Hepatic stellate cell (primary cell): Measurements from ENCODE around the gene EHD4.
A peak's percentile ranks its signal among the peaks of the same experiment; 100 is the strongest.

Source experiments
- DNase-seq: peaks from one replicate; pipeline ENCODE4 v3.0.0; 2011; ENCODE audit warnings: low spot score

Gene EHD4

DNA sequence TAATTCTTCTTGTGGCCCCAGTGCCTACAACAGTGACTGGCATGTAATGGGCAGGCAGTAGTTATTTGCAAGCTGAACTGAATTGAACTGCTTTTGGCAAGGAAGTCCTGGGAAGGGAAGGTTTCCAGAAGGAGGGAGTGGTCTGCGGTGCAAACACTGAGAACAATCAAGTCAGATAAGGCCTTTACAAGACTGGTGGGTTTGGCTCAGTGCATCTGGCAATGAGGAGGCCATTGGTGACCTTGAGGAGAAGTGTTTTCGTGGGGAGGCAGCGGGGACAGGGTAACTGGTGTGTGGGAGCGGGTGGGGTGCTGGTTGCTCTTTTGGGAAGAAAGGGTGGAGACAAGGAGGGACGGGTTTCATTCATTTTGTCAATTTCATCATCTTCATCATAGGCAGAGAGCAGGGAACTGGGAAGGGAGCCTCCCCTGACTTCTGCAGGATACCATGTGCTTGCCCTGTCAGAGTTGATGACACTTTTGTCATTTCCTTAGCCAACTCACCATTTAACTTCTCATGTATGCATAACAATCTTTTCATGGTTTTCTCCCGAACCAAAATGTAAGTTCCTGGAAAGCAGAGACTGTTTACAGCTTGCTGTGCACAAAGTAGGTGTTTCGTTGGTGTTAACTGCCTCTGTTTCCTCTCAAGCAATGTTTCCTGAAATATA, 8.4 kb upstream of the EHD4 start:
- DNase-seq: no peak

DNA sequence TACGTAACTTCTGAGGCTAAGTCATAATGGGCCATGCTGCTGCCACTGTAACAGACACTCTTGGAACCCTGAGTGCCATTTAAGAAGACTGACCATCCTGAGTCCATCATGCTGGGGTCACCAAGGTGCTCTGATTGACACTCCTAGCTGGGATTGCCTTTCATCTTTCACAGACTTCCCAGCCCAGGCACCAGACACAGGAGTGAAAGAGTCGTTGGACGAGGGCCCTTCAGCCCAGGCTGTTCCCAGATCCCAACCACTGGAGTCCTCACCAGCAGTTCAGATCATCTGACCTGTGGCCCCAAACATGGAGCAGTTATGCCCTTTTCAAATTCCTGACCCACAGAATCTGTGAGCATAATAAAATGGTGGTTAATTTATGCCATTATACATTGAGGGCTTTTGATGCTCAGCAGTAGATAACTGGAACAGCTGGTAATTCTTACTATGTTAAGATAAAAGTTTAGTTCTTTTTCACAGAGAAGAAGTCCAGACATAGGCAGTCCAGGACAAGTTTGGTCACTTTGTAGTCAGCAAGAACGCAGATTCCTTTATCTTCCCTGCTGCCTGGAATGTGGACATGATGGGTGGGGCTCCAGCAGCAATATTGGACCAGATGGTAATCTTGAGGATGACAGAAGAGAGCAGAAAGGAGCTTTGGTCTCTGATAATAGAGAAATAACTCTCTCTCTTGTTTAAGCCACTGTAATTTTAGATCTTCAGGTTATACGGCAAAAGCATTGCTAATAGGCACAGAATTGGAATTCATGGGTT, 7.3 kb upstream of the EHD4 start:
- DNase-seq: no peak

DNA sequence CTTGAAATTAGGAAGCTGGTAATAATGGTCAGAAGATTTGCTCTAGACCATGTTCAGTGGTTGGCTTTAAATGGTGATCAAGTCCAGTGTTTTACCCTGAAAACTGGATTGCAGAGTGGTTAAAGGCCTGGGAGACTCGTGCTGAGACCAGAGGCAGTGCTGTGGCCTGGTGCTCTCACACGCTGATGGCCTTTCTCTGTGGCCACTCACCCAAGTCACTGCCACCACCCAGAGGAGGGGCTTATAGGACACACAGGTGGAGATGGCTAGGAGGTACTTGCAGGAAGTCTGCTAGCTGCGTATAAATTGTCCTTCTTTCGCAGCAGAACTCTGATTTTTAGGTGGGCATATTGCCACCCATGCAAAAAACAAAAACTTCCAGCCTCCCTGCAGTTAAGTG, 6.2 kb upstream of the EHD4 start:
- no peak for DNase-seq

DNA sequence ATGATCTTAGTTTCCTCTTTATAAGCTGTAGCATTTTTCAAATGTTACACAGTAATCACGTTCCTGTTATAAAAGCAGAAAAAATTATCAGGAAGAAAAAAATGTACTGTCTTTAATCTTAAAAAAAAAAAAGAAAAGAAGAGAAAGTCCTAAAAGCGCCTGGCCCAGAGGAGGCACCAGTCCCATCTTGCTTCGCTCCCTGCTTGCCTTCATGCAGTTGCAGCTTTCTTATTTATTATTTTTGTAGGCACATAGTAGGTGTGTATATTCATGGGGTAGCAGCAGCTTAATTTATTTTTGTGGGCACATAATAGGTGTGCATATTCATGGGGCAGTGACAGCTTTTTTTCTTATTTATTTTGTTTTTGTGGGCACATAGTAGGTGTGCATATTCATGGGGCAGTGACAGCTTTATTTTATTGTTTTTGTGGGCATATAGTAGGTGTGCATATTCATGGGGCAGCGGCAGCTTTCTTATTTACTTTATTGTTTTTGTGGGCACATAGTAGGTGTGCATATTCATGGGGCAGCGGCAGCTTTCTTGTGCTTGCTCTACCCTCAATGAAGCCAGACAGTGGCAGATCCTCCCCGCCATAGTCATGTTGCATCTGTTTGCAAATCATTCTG, 5.5 kb upstream of the EHD4 start:
- no peak for DNase-seq

DNA sequence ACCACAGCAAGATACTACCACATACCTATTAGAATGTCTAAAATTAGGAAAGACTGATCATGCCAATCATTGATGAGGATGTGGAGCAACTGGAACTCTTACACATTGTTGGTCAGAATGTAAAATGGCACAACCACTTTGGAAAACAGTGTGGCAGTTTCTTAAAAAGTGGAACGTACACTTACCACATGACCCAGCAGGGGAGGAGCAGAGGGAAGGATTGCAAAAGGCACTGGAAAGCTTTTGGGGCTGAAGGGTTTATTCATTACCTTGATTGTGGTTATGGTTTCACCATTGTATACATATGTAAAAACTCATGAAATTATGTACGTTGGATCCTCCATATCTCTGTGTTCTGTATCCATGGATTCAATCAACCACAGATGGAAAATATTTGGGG, 3.3 kb upstream of the EHD4 start:
- DNase-seq: no peak

DNA sequence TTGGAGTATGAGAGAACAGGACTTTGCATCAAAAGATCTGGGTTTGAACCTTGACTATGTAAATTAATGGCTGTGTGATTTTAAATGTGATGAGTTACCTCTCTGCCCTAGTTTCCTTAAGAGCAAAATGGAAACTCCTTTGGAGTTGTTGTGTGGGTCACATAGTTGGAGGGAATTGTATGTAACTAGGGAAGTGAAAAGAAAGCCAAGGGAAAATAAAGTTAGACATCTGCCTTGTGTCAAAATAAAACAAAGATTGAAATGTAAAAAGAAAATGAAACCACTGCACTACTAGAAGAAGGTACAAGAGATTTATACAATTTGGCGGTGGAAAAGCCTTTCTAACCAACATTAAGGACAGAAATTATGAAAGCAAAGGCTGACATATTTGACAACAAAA, 1.7 kb upstream of the EHD4 start:
- no peak for DNase-seq

DNA sequence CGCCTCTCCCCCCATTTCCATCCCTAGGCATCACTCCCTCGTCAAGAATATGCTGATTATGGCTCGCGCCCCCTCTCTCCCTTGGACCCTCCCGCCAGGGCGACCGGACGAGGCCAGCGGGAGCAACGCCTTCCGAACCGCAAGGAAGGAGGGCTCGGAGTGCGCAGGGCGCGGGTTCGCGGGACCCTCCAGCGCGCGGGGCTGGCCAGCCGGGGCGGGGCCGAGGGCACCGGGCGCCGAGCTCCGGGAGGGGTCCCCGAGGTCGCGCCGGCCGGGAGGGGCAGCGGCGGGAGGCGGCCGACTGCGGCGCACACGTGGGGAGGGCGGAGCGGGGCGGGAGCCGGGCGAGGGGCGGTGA, 483 bp downstream of the EHD4 start:
- no peak for DNase-seq

DNA sequence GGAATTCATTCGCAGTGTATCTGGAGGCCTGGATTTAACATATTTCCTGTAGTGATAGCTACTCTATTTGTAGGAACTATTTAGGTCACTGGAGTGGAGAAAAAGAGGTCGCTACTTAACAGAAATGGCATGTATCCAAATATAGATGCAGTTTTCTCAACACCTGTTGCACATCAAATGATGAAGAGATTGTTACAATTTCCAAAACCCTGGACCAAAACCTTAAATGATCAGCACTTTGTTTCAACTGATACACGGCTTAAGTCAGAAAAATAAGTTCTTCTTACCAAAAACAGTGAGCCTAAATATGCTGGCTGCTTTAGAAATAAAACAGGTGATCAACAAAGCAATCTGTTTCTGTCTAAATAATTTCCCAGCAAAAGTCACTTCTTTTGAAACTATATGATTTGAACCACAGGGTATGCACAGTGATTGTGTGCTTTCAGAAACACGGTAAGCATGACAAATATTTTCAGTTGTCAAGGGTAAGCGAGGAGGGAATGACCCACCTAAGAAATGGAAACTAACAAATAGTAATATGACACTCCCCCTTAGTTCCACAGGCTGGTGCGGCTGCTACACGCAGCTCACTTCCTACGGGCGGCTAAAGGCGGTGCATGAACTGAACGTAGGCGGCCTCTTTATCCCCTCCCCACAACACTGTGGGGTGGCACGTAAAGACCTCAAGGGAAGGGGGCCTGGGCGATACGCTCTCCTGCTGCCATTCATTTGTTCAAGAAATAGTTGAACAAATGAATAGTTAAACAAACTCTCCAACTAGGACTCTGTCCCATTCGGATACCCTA, 1.1 kb downstream of the EHD4 start:
- peak; percentile 63 for DNase-seq

DNA sequence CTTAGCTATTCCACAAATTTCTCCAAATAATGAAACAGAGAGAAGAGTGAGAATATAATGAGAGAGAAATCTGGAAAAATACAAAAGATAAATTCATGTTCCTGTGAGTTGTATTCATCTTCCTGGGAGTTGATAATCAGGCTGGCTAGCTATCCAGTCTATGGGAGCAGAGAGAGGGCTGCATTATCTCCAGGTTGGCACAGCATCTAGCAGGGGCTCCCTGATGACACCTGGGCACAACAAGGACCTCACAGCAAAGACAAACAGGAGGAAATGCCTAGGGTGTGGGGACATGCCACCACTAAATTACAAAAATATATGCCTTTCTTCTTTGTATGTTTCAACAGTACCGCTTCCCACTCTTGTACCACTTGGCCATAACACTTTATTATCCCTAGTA, 1.9 kb downstream of the EHD4 start:
- no peak for DNase-seq

DNA sequence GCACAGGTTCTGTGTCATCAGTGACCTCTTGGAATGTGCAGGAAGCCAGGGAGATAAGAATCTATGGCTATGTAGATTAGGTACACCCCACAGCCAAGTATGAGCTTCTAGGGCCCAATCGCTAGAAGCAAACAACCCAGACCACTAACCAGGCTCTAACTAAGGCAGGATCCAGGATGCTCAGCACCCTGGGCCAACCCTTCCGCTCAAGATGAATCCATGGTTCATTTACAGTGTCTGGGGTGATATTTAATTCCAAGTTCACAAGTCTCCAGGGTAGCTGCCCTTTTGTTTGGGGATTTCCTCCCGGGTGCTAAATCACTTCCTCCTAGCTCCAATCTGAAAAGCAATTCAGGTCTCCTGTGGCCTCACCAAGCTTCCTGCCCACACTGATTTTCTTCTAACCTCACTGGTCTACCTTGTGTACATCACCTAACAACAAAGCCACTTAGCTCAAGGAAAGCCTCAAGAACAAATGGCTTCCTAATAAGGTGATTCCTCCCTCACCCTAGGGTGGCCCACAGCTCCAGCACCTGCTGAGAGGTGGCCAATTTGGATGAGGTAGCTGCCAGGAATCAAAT, 2.4 kb downstream of the EHD4 start:
- no peak for DNase-seq

DNA sequence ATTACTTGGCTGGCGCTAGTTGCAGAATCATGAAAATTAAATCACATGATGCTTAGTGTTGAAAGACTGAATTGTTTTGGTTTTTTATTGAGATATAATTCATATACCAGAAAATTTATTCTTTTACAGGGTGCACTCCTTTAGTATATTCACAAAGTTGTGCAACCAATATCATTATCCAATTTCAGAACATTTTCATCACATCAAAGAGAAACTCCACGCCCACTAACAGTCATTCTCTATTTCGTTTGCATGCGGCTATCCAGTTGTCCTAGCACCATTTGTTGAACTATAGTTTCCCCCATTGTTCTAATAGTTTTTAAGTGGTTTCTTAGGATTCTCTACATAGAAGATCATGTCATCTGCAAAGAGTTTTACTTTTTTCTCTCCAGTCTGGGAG, 3.7 kb downstream of the EHD4 start:
- DNase-seq: no peak

DNA sequence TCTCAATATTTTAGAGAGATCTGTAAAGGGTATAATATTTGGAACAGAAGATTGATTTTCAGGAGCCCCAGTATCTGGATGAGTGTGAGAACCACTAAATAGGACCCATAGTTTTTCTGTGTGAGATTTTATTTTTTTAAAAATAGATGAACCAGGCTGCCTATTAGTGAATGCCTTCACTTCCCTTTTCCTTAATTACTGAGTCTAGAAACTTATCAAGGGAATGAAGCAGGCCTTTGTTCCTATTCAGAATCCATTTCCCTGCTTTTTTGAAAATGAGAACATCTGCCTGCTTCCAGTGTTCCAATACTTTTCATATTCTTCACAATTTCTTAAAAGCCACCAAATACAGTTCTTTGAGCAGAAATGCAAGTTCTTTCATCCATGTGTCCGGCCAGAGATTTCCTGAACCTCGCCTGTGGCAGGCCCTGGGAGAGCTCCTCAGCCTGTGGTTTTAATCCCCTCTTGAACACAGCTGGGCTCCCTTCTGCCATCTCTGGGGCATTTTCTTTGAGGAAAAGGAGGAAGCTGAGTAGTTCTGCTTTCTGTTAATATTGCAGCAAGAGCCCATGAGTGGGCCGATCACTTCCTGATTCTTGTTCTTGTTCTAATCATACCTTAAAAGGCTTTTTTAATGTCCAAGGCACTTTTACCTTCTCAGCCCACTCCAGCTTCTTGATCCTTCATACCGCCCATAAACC, 4.7 kb downstream of the EHD4 start:
- DNase-seq: no peak

DNA sequence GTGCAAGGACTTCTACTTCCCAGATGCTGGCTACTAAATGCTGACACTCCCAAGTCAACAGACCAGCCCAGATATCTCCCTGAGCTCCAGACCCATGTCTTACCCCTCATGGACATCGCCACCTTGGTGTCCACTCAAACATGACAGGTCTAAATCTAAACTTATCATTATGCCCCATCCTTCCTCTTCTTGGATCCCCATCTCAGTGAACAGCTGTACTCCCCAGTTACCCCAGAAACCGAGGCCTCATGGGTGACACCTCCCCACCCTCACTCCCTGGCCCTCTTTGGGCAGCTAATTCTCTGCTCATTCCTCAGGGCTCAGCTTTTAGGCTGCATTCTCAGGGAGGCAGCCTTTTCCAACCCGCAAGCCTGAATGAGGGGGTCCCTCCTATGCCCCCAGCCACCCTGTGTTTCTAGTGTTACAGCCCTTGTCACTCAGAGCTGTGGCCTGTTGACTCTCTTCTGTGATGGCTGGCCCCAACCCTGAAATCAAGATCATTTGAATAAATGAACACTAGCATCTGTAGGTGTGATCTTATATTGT, 5.4 kb downstream of the EHD4 start:
- DNase-seq: no peak

DNA sequence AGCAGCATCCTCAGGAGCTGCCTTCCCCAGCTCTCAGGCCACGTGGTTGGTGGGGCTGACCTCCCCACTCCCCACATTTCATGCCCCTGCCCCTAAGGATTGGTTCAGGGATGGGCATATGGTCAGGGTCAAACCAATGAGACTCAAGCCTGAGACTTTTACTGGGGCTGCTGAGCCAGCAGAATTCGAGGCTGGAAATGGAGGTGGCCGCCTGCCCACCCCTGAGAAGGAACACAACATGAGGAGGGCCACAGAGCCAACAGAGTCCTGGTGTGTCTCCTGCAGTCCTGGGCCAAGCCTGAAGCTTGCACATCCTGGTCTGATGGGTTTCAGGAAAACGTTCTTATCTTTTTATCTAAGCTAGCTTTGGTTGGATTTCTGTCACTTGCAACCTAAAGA, 5.9 kb downstream of the EHD4 start:
- no peak for DNase-seq

DNA sequence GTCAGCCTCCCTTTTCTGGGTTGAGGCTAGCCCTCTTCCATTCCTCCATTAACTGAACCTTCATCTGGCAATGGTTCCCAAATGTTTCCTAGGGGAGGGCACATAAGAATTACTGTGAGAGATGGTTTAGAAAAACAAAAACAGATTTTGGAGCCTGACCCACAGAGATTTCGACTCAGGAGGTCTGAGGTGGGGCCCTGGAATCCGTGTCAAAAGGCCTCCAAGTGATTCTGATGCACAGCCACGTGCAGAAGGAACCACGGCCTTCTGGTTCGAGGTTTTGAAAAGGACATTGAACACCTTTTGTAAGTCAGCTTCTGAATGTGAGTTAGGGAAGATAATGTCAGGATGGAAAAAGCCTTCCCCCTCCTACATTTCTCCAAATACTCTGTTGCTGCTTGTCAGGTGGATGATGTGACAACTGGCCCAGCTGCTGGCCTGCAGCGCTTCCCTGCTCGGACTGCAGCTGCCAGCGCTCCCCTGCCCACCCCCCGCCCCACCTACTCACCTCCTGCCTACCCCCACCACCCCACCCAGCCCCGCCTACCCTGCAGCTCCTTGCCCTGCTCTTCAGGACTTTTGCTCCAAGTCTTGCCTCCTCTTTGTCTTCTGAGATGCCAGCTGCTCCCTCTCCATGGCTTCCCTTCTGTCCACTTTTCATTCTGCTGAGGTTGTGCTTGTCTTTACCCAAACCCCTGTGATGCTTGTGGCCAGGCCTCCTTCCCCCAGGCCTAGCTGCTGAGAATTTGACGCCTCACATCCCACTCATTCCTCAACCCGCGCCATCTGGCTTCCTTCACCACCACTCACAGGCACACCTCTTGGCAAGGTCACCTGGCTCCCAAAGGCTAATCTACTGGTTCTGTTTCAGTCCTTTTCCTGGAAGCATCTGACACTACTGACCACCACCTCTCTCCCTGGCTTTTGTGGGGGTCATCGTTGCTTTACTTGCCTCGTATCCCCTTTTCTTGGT, 6.6 kb downstream of the EHD4 start:
- no peak for DNase-seq

DNA sequence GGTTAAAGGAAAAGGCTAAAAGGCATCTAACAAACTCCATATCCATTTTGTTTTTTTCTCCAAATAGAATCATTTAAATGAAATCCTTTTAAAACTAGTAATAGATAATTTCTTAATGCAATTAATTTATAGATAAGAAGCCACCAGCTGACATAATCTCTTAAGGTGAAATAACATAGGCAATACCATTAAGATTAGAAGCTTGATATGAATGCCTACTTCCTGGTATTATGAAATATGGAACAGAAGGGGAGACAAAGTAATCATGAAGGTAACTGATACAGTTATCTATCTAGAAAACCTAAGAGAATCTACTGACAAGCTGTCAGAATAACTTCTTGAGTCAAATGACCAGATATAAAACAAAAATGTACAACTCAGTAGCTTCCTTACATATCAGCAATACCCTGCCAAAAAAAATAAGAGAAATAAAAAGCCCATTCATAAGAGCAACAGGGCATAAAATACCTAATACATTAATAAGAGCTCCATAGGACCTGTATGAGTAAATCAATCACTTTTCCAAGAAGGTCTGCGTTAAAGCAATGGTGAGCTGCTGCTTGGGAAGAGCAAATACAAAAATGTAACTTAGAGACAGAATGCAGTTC, 10.7 kb downstream of the EHD4 start:
- DNase-seq: no peak

DNA sequence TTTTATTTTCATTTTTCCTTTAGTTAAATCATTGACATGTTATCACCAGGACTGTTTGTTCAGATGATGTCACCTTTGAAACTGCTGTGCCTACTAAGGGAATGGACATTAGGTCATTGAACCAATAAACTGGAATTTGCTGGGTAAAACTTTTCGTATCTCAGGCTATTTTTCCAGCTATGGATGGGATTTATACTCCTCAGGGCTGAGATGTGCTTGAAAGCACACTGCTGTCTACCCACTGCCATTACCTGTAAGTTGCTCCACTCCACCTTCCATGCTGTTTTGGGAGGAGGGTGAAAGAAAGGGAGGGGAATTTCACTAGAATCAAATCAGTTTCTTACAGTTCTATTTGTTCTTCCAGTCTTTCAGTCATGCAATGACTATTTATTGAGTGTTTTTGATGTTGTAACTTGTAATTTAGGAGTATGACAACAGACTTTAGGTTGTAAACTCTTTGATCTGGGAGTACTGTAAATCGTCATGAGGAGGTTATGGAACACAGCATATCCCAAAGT, 11.3 kb downstream of the EHD4 start:
- no peak for DNase-seq

DNA sequence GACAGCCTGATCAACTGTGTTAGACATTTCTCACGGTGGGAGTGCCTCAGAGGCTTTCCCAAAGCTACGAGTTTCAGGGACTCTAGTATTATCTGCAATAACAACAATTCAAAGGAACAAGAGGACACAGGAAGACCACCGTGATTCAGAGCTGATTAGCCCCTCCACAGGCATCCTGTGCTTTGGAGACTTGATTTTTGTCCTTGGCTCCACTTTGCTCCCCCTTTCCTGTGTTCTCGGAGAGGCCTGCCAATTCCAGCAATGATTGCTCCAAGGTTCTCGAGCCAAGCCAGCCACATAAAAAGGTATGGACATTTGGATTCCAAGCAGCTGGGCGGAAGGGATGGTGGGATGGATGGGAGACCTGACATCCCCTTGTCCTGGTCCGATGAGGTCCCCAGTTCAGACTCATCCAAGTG, 14.3 kb downstream of the EHD4 start:
- no peak for DNase-seq
